ENCODE data around the gene SLC22A6.
"Not testable (repeated sequence)": the region's sequence is repeated elsewhere in the genome, so short reads cannot be mapped to it uniquely, and the experiment has no call there.

- TF ChIP-seq CTCF (optimal IDR thresholded peaks at IDR 0.05 in 1 of 3, IDR thresholded peaks at IDR 0.05 in 1 of 3, conservative IDR thresholded peaks at IDR 0.05 in 1 of 3; ENCODE audit: extremely low read depth in 1 of 3, insufficient read depth in 2 of 3, low read length in 3 of 3); EZH2 (IDR thresholded peaks at IDR 0.05; ENCODE audit: low read length): not testable (repeated sequence)
These were observed 47.2 kb downstream of the SLC22A6 start for GRCh38 chr11:62937528-62937927.

Measured in keratinocyte (primary cell).